CD4-positive, alpha-beta T cell treated with Interleukin-10 for 1 hour (primary cell): ENCODE data around the gene RNF111.
A peak's percentile ranks its signal among the peaks of the same experiment; 100 is the strongest.

Experiments
- DNase-seq: peaks from one replicate; pipeline ENCODE4 v3.0.0-alpha.2; 2020

Gene RNF111

DNA sequence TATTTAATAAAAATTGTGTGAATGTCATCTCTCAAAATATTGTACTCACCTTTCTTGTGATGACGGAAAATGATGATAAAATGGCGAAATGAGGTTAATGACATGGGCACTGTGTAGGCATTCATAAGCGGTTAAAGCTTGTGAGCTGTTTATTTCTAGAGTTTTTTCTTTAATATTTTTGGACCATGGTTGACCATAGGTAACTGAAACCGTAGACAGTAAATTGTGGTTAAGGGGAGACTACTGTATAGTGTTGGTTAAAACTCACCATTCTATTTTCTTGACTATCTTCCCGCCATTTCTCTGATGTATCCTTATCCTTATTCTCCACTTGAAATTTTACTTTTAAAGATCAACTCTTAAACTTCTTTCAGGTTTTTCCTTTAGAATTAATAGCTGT lies 14.5 kb downstream of the RNF111 start:
- no peak for DNase-seq

DNA sequence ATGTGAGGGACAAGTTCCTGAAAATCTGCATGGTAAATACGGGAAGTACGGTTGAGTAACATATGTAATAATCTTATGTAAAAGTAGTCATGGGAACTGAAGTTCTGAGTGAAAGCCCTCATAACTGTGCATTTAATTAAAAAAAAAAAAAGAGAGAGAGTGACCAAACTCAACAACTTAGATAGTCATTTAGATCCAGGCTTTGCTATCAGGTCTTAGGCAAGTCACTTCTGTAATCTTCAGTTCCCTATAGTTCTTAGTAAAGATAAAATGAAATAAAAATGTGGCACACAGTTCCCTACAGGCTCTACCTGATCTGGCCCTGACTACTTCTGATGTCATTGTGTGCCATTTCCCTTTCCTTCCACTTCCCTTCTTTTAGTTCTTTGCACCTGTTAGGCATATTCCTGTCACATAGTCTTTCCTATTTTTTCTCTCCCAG lies 15.0 kb downstream of the RNF111 start:
- no peak for DNase-seq

DNA sequence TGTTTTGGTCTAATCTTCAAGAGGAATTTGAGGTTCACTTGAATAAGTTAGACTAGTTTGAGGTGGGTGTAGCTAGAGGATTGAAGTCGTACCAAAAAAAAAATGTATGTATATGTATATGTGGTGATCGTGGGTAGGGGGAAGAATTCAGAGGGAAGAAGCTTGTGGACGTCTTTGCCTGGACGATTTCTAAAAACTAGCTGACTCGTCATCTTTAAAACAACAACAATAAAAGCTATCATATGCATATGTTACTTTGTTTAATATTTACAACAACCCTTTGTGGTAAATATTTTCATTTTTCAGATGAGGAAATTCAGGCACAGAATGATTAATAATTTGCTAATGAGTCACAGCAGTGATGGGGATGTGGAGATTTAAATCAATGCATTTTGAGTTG lies 18.1 kb downstream of the RNF111 start:
- DNase-seq, result no peak

- DNase-seq, result no peak
Measured at GRCh38 chr15:59008086-59008485, 20.6 kb downstream of the RNF111 start.

- no peak for DNase-seq
Measured at GRCh38 chr15:59011262-59011952, 23.9 kb downstream of the RNF111 start.

- DNase-seq, result no peak
Measured at GRCh38 chr15:59013246-59013873, 25.9 kb downstream of the RNF111 start.

GRCh38 chr15:59014068-59014467 lies 26.6 kb downstream of the RNF111 start:
- DNase-seq, result no peak

GRCh38 chr15:59017449-59017848 lies 30.0 kb downstream of the RNF111 start:
- DNase-seq, result no peak

DNA sequence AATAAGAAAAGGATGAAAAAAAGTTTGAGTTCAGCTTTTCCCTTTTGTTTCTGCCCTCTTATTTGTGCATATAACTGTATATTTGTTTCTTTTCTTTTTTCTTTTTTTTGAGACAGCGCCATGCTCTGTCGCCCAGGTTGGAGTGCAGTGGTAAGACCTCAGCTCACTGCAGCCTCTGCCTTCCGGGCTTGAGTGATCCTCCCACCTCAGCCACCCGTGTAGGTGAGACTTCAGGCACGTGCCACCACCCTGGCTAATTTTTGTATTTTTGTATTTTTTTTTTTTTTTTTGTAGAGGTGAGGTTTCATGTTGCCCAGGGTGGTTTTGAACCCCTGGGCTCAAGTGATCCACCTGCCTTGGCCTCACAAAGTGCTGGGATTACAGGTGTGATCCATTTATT lies 31.4 kb downstream of the RNF111 start:
- DNase-seq, result no peak

DNA sequence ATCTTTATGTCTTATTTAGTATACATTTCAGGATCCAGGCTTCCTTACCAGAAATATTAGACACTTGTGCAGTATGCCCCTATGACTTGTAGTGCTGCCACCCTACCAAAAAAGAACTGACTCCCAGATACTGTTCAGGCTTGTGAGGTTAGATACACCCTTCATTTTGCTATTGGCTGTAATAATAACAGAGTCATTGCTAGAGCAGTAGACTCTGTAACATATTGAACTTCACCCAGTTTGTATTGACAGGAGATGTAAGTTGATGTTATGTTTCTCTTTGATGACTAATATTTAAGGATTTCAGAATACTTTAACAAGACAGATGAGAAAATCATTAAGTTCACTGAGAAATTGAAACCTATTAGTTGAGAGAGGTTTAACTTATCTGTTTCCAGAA lies 32.9 kb downstream of the RNF111 start:
- DNase-seq, result no peak

DNA sequence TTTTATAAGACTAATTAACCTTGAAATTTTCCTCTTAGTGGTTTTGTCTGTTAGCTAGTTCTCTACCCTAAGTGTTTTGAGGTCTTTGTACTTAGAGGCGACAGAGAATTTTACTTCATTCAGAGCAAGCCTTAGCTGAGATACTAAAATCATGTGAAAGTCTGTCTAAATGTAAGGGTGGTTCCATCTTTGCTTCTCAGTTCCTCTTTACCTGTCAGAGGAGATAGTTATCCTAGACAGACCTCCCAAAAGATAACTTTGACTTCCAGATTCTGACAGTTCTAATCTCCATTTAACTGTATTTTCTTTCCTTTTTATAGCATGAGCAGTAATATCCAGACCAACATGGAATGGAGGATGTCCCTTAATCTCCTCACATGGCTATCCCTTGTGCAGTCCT lies 34.7 kb downstream of the RNF111 start:
- no peak for DNase-seq

- no peak for DNase-seq
Measured at GRCh38 chr15:59026207-59026606, 38.7 kb downstream of the RNF111 start.

DNA sequence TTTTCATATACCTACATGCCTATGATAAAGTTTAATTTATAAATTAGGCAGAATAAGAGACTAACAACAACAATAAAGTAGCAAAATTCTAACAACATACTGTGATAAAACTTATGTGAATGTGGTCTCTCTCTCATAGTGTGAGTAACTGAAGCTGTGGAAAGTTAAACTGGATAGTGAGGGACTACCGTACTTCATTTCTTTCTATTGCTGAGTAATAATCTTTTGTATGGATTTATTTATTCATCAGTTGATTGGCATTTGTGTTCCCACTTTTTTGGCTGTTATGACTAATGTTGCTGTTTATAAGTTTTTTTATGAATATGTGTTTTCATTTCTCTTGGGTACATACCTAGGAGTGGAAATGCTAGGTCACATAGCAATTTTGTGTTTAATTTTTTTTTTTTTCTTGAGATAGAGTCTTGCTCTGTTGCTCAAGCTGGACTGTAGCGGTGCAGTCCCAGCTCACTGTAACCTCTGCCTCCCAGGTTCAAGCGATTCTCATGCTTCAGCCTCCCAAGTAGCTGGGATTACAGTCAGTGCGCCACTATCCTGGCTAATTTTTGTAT lies 41.0 kb downstream of the RNF111 start:
- DNase-seq, result no peak

GRCh38 chr15:59029554-59029953 lies 42.1 kb downstream of the RNF111 start:
- no peak for DNase-seq

DNA sequence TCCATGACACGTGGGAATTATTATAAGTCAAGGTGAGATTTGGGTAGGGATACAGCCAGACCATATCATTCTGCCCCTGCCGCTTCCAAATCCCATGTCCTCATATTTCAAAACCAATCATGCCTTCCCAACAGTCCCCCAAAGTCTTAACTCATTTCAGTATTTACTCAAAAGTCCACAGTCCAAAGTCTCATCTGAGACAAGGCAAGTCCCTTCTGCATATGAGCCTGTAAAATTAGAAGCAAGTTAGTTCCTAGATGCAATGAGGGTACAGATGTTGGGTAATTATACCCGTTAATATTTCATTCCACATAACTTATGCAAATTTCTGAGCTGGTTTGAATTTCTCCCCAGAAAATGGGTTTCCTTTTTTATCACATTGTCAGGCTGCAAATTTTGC lies 47.7 kb downstream of the RNF111 start:
- DNase-seq, result no peak

DNA sequence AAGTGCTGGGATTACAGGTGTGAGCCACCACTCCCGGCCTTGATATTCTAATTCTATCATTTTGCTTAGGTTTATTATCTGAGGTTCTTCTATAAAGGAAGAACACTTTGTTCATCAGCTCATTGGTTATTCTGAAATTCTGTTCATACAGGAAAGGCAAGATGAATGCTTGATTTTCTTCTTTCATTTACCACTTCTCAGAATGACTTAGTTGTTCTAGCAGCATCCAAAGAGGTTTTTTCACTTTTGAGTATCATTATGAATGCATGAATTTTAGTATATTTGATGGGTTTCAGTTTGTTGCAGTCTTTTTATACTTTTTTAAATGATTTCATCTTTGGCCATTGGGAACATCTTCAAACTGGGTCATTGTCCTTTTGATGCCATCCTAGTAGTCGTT lies 51.8 kb downstream of the RNF111 start:
- no peak for DNase-seq

GRCh38 chr15:59042041-59042440 lies 54.6 kb downstream of the RNF111 start:
- no peak for DNase-seq

DNA sequence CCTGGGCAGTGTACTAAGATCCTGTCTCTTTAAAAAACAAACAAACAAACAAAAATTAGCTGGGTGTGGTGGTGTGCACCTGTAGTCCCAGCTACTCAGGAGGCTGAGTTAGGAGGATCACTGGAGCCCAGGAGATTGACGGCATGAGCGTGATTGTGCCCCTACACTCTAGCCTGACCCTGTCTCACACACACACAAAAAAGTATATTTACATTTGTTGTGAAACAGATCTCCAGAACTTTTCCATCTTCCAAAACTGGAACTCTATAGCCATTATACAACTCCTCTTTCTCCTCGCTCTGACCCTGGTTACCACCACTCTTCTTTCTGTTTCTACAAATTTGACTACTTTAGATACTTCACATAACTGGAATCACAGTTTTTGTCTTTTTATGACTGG lies 61.4 kb downstream of the RNF111 start:
- DNase-seq, result no peak

- DNase-seq, result peak; percentile 10
Measured at GRCh38 chr15:59051873-59052861, 64.7 kb downstream of the RNF111 start.

DNA sequence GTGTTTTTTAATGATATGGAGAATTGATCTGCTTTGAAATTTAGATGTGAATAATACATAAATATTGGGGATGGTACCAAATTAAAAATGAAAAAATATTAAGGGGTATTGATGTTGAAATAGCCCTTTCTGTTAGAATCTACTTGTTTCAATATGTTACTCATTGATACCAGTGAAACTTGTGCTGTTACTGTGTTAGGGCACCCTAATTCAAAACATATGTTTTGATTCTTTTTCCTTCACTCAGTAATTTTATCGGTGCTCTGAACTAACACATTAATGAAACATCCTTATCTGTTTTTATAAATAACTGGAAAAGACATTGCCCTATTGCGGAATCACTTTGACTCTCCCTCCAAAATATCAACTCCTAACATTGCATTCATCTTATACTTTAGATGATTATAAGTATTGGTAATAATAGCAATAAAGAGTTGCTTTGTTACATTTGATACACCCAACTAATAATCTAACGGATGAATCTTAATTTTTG lies 65.5 kb downstream of the RNF111 start:
- DNase-seq, result no peak

DNA sequence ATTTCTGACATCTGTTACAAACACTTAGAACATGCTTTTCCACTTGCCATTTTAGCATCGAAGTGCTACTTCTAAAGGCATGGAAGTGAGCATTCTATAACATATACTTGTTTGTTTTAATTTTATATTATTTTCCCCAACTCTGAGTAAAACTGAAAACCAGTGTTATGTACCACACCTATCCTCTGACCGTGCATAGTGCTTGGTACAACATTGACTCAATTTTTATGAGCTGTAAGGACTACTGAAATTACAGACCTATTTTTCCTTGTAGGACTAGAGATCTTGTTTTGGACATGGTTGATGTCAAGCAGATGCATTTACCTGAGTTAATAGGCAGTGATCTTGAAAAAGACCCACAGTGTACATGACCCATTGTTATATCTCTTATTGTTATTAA lies 66.0 kb downstream of the RNF111 start:
- no peak for DNase-seq

GRCh38 chr15:59059076-59059597 lies 71.7 kb downstream of the RNF111 start:
- DNase-seq, result no peak

DNA sequence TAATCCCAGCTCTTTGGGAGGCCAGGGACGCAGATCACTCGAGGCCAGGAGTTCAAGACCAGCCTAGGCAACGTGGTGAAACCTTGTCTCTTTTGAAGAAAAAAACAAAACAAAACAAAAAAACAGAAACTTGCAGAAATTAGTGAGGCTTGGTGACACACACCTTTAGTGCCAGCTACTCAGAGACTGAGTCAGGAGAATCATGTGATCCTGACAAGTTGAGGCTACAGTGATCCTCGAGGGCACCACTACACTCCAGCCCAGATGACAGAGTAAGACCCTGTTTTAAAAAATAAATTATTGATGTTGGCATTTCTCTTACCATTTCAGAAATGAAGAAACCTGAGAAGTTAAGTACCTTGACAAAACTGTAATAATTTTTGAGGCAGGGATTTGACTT lies 72.9 kb downstream of the RNF111 start:
- DNase-seq, result no peak
